ENCODE data around the gene TRABD2A.

GRCh38 chr2:84902526-84902925 is 21.6 kb upstream of the TRABD2A start:
- TF ChIP-seq EZH2phosphoT487 (IDR thresholded peaks at IDR 0.05; ENCODE audit: insufficient read depth, low read depth) (no peak), EZH2 (IDR thresholded peaks at IDR 0.05; ENCODE audit: insufficient read depth, poor library complexity, severe bottlenecking) (no peak)

Data from GM23248 (cell line).